Measurements from ENCODE around the gene AP4E1.
"Not testable (repeated sequence)": the region's sequence is repeated elsewhere in the genome, so short reads cannot be mapped to it uniquely, and the experiment has no call there.

AP4E1 gene

DNA sequence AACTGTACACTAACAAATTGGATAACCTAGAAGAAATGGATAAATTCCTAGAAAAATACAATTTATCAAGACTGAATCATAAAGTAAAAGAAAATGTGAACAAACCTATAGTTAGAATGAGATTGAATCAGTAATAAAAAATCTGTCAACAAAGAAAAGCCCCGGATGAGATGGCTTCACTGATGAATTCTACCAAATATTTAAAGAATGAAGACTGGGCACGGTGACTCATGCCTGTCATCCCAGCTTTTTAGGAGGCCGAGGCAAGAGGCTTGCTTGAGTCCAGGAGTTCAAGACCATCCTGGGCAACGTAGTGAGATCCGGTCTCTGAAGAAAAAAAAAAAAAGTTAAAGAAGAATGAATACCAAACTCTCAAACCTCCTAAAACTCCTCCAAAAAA lies 17.7 kb upstream of the AP4E1 start:
- H3K9ac ChIP-seq (ENCODE audit: insufficient read length, low read depth), result no peak overlapping the region

GRCh38 chr15:50891159-50891558 lies 17.3 kb upstream of the AP4E1 start:
- no peak for TF ChIP-seq SUZ12 (IDR thresholded peaks at IDR 0.05; ENCODE audit: extremely low read depth, insufficient read depth, insufficient read length)
- no peak for TF ChIP-seq YY1 (IDR thresholded peaks at IDR 0.05; ENCODE audit: insufficient read depth, insufficient read length)
- no peak for TF ChIP-seq ZNF274 (IDR thresholded peaks at IDR 0.05; ENCODE audit: low read depth, low read length)

More for the DNA sequence above, 17.7 kb upstream of the AP4E1 start:
- no peaks in the 10 kb centered on the region for H3K36me3 ChIP-seq (ENCODE audit: insufficient read depth, insufficient read length, low read length)
- no peaks in the 10 kb centered on the region for H3K4me1 ChIP-seq (ENCODE audit: insufficient read depth, insufficient read length)
- peaks cover 27% of the 10 kb centered on the region for H3K9me3 ChIP-seq (ENCODE audit: insufficient read depth, low read length)
- DNase-seq (ENCODE audit: low read depth, low spot score), result no peak
- TF ChIP-seq ZNF274 (IDR thresholded peaks at IDR 0.05; ENCODE audit: low read depth, low read length) (no peak), YY1 (IDR thresholded peaks at IDR 0.05; ENCODE audit: insufficient read depth, insufficient read length) (no peak), SUZ12 (IDR thresholded peaks at IDR 0.05; ENCODE audit: extremely low read depth, insufficient read depth, insufficient read length) (no peak)
- H3K4me3 ChIP-seq (ENCODE audit: insufficient read length, low read depth), result no peak overlapping the region
- no peaks in the 10 kb centered on the region for H3K27me3 ChIP-seq (ENCODE audit: insufficient read depth, insufficient read length)

DNA sequence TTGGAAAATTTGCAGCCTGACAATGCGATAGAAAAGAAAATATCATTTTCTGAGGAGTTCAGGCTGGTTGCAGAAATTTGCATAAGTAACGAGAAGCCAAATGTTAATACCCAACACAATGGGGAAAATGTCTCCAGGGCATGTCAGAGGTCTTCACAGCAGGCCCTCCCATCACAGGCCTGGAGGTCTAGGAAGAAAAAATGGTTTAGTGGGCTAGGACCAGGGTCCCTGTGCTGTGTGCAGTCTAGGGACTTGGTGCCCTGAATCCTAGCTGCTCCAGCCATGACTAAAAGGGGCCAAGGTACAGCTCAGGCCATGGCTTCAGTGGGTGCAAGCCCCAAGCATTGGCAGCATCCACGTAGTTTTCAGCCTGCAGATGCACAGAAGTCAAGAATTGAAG lies 14.5 kb upstream of the AP4E1 start:
- Histone ChIP-seq H3K36me3 (ENCODE audit: insufficient read depth, insufficient read length, low read length) (no peaks in the 10 kb centered on the region), H3K27me3 (ENCODE audit: insufficient read depth, insufficient read length) (no peaks in the 10 kb centered on the region), H3K4me1 (ENCODE audit: insufficient read depth, insufficient read length) (no peaks in the 10 kb centered on the region), H3K9me3 (ENCODE audit: insufficient read depth, low read length) (peaks cover 27% of the 10 kb centered on the region), H3K4me3 (ENCODE audit: insufficient read length, low read depth) (no peak overlapping the region), H3K9ac (ENCODE audit: insufficient read length, low read depth) (no peak overlapping the region)
- DNase-seq (ENCODE audit: low read depth, low spot score), result no peak
- TF ChIP-seq ZNF274 (IDR thresholded peaks at IDR 0.05; ENCODE audit: low read depth, low read length), result no peak
- TF ChIP-seq SUZ12 (IDR thresholded peaks at IDR 0.05; ENCODE audit: extremely low read depth, insufficient read depth, insufficient read length), result no peak
- TF ChIP-seq YY1 (IDR thresholded peaks at IDR 0.05; ENCODE audit: insufficient read depth, insufficient read length), result no peak

More at GRCh38 chr15:50891159-50891558, 17.3 kb upstream of the AP4E1 start:
- Histone ChIP-seq H3K27me3 (ENCODE audit: insufficient read depth, insufficient read length) (no peaks in the 10 kb centered on the region), H3K9ac (ENCODE audit: insufficient read length, low read depth) (no peak overlapping the region), H3K4me3 (ENCODE audit: insufficient read length, low read depth) (no peak overlapping the region), H3K4me1 (ENCODE audit: insufficient read depth, insufficient read length) (no peaks in the 10 kb centered on the region), H3K36me3 (ENCODE audit: insufficient read depth, insufficient read length, low read length) (no peaks in the 10 kb centered on the region), H3K9me3 (ENCODE audit: insufficient read depth, low read length) (peaks cover 27% of the 10 kb centered on the region)
- DNase-seq (ENCODE audit: low read depth, low spot score), result no peak

- not testable (repeated sequence) for H3K4me1 ChIP-seq (ENCODE audit: insufficient read depth, insufficient read length); DNase-seq (ENCODE audit: low read depth, low spot score); H3K9me3 ChIP-seq (ENCODE audit: insufficient read depth, low read length); H3K36me3 ChIP-seq (ENCODE audit: insufficient read depth, insufficient read length, low read length); H3K4me3 ChIP-seq (ENCODE audit: insufficient read length, low read depth); H3K27me3 ChIP-seq (ENCODE audit: insufficient read depth, insufficient read length); H3K9ac ChIP-seq (ENCODE audit: insufficient read length, low read depth)
These were observed 7.1 kb upstream of the AP4E1 start for GRCh38 chr15:50901390-50901789.

GRCh38 chr15:50904211-50904610 lies 4.3 kb upstream of the AP4E1 start:
- TF ChIP-seq YY1 (IDR thresholded peaks at IDR 0.05; ENCODE audit: insufficient read depth, insufficient read length) (no peak), SUZ12 (IDR thresholded peaks at IDR 0.05; ENCODE audit: extremely low read depth, insufficient read depth, insufficient read length) (no peak), ZNF274 (IDR thresholded peaks at IDR 0.05; ENCODE audit: low read depth, low read length) (no peak)
- Histone ChIP-seq H3K4me1 (ENCODE audit: insufficient read depth, insufficient read length) (no peaks in the 10 kb centered on the region), H3K27me3 (ENCODE audit: insufficient read depth, insufficient read length) (peaks cover 6% of the 10 kb centered on the region), H3K4me3 (ENCODE audit: insufficient read length, low read depth) (no peak overlapping the region), H3K9ac (ENCODE audit: insufficient read length, low read depth) (no peak overlapping the region), H3K9me3 (ENCODE audit: insufficient read depth, low read length) (no peaks in the 10 kb centered on the region), H3K36me3 (ENCODE audit: insufficient read depth, insufficient read length, low read length) (no peaks in the 10 kb centered on the region)
- DNase-seq (ENCODE audit: low read depth, low spot score), result no peak

GRCh38 chr15:50905055-50905454 lies 3.4 kb upstream of the AP4E1 start:
- DNase-seq (ENCODE audit: low read depth, low spot score), result no peak

DNA sequence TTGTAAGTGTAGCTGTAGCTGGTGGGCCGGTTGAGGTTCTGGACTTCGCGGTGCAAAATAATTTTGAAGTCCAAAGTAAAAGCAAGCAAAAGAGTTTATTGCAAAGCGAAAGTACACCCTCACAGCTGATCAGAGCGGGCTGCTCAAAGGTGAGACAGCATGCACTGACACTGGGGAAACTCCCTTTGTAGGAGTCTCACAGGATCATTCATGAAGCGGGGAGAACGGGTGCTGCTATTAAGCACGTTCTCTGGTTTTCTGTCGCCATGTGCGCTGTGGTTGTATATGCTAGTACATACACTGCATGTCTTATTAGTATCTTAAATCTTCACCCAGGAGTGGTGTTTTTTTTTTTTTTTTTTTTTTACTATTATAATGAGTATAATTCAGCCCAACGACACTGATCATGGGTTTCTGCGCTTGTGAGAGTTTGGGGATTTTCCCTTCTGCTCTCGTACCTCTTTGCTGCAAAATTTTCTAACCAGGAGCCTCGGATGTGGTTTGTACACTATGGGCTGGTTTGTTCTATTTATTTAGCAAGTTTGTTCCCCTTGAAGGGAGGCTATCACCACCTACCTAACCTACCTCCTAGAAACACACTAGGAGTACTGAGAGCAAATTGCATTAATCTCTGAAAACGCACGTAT lies 1.4 kb upstream of the AP4E1 start:
- Histone ChIP-seq H3K27me3 (ENCODE audit: insufficient read depth, insufficient read length) (peaks cover 6% of the 10 kb centered on the region), H3K4me1 (ENCODE audit: insufficient read depth, insufficient read length) (no peaks in the 10 kb centered on the region), H3K9me3 (ENCODE audit: insufficient read depth, low read length) (no peaks in the 10 kb centered on the region), H3K4me3 (ENCODE audit: insufficient read length, low read depth) (peak overlapping the region; percentile 82), H3K9ac (ENCODE audit: insufficient read length, low read depth) (peak overlapping the region; percentile 85), H3K36me3 (ENCODE audit: insufficient read depth, insufficient read length, low read length) (peaks cover 4% of the 10 kb centered on the region)
- TF ChIP-seq SUZ12 (IDR thresholded peaks at IDR 0.05; ENCODE audit: extremely low read depth, insufficient read depth, insufficient read length), result no peak
- TF ChIP-seq YY1 (IDR thresholded peaks at IDR 0.05; ENCODE audit: insufficient read depth, insufficient read length), result no peak
- TF ChIP-seq ZNF274 (IDR thresholded peaks at IDR 0.05; ENCODE audit: low read depth, low read length), result no peak
- DNase-seq (ENCODE audit: low read depth, low spot score), result no peak

More at GRCh38 chr15:50905055-50905454, 3.4 kb upstream of the AP4E1 start:
- TF ChIP-seq ZNF274 (IDR thresholded peaks at IDR 0.05; ENCODE audit: low read depth, low read length), result no peak
- TF ChIP-seq YY1 (IDR thresholded peaks at IDR 0.05; ENCODE audit: insufficient read depth, insufficient read length), result no peak
- TF ChIP-seq SUZ12 (IDR thresholded peaks at IDR 0.05; ENCODE audit: extremely low read depth, insufficient read depth, insufficient read length), result no peak
- Histone ChIP-seq H3K9me3 (ENCODE audit: insufficient read depth, low read length) (no peaks in the 10 kb centered on the region), H3K4me3 (ENCODE audit: insufficient read length, low read depth) (no peak overlapping the region), H3K36me3 (ENCODE audit: insufficient read depth, insufficient read length, low read length) (no peaks in the 10 kb centered on the region), H3K9ac (ENCODE audit: insufficient read length, low read depth) (no peak overlapping the region), H3K4me1 (ENCODE audit: insufficient read depth, insufficient read length) (no peaks in the 10 kb centered on the region), H3K27me3 (ENCODE audit: insufficient read depth, insufficient read length) (peaks cover 6% of the 10 kb centered on the region)
